ENCODE measurements around the gene ZGLP1.

The ZGLP1 gene

DNA sequence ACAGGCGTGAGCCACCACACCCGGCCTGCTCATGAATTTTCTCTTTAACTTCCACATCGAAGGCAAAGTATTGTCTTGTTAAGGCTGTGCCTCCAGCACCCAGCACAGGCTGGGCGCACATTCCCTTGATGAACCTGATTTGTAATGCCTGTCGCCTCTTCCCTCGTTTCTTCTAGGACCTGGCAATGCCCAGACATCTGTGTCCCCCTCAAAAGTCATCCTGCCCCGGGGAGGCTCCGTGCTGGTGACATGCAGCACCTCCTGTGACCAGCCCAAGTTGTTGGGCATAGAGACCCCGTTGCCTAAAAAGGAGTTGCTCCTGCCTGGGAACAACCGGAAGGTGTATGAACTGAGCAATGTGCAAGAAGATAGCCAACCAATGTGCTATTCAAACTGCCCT, 35.0 kb downstream of the ZGLP1 start:
- DNase-seq = no peak

DNA sequence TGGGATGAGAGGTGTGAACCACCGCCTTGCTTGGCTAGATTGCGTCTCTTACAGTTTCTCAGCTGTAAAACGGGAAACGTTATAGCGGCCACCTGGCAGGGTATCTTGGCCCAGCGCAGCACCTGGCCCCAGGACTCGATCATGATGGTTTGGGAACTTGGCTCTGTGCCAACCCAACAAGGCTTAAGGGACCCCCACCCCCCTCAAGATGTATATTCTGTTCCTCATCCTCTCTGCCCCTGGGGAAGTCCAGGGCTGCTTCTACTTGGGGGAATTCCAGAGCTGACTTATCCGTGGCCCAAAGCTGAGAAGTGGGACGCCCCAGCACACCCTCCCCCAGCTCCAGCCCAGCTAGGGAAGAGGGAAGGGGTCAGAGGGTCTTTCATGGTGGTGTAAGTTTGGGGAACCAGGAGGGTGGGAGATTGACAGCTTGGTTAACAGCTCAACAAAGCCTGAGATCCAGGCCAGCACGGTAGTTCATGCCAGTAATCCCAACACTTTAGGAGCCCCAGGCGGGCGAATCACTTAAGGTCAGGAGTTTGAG, 38.0 kb downstream of the ZGLP1 start:
- DNase-seq = no peak

DNA sequence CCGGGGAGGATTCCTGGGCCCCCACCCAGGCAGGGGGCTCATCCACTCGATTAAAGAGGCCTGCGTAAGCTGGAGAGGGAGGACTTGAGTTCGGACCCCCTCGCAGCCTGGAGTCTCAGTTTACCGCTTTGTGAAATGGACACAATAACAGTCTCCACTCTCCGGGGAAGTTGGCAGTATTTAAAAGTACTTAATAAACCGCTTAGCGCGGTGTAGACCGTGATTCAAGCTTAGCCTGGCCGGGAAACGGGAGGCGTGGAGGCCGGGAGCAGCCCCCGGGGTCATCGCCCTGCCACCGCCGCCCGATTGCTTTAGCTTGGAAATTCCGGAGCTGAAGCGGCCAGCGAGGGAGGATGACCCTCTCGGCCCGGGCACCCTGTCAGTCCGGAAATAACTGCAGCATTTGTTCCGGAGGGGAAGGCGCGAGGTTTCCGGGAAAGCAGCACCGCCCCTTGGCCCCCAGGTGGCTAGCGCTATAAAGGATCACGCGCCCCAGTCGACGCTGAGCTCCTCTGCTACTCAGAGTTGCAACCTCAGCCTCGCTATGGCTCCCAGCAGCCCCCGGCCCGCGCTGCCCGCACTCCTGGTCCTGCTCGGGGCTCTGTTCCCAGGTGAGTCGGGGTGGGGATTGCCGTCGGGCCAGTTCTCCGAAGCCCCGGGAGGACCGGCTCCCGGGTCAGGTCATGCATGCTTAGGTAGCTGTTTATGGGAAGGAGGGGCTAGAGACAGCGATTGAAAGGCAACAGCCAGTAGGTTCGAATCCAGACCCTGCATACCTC, 38.8 kb downstream of the ZGLP1 start, which contains the start of gene ICAM1:
Gene ICAM1, plus strand, starts transcription at position 505 of the 779 bp plus-strand sequence. Its CDS starts 40 bp downstream, at position 545.
- peak; percentile 91 for DNase-seq

DNA sequence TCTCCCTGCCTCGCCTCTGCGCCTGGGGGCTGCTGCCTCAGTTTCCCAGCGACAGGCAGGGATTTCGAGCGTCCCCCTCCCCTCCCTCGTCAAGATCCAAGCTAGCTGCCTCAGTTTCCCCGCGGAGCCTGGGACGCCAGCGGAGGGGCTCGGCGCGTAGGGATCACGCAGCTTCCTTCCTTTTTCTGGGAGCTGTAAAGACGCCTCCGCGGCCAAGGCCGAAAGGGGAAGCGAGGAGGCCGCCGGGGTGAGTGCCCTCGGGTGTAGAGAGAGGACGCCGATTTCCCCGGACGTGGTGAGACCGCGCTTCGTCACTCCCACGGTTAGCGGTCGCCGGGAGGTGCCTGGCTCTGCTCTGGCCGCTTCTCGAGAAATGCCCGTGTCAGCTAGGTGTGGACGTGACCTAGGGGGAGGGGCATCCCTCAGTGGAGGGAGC, 39.4 kb downstream of the ZGLP1 start:
- DNase-seq = peak; percentile 92

DNA sequence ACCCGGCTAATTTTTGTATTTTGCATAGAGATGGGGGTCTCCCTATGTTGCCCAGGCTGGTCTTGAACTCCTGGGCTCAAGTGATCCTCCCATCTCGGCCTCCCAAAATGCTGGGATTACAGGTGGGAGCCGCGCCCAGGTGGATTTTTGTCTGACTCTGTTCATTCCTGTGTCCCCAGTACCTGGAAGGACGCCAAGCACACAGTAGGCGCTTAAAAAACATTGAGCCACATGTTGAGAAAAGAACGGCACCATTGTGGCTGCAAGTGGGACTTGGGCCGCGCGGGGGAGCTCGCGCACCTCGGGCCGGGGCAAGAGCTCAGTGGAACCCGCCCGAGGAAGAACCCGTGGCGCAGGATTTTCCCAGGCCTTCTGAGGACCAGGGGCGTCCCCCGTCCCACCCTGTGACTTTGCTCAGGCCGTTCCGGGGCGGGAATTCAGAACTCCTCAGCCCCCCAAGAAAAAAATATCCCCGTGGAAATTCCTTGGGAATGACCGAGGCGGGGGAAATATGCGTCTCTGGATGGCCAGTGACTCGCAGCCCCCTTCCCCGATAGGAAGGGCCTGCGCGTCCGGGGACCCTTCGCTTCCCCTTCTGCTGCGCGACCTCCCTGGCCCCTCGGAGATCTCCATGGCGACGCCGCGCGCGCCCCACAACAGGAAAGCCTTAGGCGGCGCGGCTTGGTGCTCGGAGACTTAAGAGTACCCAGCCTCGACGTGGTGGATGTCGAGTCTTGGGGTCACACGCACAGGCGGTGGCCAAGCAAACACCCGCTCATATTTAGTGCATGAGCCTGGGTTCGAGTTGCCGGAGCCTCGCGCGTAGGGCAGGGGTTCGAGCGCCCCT, 40.1 kb downstream of the ZGLP1 start:
- peak; percentile 97 for DNase-seq

DNA sequence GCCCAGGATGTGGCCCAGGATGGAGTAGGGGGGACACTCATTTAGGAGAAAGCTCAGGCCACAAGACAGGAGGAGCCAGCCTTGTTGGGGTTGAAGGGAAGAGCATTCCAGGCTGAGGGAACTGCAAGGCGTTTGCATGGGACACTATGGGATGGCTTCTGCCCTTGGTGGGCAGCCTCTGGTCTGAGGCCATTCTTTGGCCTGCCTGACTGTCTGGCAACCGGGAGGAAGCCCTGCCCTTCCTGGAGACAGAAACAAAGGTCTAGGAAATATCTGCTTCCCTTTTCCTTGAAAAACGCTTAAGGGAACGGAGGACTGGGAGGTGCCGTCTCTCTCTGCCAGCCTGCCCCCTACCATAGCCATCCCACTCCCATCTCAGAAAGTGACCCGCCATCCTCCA, 41.5 kb downstream of the ZGLP1 start:
- no peak for DNase-seq

DNA sequence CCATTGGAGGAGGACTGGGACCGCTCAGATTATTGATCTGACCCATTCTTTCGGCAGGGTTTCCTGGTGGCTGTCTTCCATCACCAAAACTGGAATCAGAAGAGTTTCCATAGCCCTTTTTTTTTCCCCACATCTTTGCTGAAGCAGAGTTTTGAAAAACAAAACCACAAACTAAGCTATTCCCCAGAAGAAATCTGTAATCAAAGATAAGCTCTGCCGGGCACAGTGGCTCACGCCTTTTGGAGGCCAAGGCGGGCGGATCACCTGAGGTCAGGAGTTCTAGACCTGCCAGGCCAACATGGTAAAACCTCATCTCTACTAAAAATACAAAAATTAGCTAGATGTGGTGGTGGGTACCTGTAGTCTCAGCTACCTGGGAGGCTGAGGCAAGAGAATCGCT, 42.9 kb downstream of the ZGLP1 start:
- no peak for DNase-seq

DNA sequence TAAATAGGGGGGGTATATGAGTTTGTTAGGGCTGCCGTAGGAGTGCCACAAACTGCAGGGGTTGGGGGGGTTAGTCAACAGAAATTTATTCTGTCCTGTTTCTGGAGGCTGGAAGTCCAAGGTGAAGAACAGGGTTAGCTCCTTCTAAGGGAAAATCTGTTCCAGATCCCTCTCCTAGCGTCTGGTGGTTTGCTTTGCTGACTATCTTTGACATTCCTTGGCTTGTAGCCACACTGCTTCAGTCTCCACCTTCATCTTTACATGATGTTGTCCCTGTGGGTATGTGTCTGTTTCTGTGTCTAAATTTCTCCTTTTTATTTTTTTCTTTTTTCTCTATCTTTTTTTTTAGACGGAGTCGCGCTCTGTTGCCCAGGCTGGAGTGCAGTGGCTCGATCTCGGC, 46.8 kb downstream of the ZGLP1 start:
- no peak for DNase-seq

DNA sequence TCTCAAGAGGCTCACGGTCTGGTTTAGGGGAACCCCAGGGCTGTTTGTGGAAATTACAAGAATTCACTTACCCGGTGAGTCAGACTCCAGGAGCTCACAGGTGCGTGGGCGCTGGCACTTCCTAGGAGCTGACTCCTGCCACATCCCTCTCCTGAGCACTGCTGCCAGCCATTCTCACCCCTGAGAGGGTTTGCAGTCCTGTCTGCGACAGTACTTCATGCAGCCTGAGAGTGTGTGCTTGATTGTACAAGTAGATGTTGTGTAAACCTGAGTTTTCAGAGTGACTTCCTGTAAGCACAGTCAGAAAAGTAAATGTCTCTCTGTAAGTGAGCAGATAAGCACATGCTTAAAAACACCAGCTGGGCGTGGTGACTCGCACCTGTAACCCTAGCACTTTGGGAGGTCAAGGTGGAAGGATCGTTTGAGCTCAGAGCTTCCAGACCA, 49.5 kb downstream of the ZGLP1 start:
- DNase-seq = peak; percentile 82

DNA sequence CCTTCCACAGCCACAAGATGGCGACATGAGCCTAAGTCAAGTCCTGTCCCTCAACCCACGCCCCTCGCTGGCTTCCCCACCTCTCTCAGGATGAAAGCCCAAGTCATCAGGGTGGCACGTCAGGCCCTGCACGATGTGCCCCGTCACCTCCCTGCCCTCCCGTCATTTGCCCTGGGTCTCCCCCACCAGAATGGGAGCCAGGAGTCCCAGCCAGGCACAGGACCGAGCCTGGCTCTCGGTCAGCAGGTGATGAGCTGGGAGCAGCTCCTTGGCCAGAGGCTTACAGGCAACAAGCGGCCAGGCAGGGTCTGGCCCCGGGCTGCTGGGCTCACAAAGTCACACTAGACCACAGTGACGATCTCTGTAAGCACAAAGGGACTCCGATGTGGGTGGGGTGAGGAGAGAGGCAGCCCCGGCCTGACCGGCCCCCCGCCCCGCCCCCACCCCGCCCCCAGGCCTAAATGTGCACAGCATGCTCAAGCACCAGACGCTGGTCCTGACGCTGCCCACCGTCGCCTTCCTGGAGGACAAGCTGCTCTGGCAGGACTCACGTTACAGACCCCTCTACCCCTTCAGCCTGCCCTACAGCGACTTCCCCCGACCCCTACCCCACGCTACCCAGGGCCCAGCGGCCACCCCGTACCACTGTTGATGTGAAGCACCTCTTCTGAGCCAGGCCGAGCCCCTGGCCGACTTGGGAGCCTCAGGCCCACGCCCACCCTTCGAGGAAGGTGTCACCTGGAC, 50.3 kb downstream of the ZGLP1 start:
- DNase-seq = peak; percentile 93

DNA sequence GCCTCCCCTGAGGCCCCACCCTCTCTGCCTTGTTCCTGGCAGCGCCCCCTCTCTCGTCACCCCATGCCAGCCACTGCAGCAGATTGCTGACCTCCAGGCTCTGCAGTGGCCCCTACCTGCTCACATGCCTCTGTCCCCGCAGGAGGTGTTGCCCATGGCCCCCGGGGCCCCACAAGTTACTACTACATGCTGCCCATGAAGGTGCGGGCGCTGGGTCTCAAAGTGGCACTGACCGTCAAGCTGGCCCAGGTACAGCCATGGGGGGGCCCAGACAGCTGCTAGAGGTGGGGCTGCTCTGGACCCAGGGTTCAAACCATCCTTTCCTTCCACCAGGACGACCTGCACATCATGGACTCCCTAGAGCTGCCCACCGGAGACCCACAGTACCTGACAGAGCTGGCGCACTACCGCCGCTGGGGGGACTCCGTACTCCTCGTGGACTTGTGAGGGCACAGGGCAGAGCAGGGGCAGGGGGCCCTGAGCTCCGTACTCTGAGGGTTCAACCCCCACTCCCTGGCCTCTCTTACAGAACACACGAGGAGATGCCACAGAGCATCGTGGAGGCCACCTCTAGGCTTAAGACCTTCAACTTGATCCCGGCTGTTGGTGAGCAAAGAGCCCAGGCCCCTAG, 51.4 kb downstream of the ZGLP1 start:
- no peak for DNase-seq

DNA sequence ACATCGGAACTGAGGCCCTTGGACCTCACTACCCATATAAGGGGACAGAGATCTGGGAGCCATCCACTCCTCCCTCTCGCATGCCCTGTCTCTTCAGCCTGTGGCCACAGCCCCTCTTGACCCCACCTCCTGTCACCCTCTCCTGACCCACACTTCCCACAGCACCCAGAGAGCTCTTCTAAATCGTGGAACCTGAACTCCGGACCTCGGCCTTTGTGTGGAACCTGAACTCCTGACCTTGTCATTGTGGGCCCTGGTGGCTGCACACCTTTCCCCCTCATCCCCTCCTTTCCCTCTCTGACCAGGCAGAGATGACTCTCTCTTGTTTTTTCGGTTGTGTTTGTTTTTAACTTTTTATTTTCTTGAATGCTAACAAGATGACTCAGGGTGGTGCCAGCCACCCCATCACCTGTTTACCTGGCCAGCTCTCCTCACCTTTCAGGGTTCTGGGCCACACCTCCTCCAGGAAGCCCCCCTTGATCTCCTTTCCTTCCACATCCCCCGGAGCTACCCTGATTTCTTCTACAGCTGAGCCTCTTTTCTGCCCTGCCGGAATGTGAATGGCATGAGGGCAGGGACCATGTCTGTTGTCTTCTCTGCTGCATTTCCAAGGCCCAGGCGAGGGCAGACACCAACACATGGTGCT, 52.5 kb downstream of the ZGLP1 start:
- no peak for DNase-seq

DNA sequence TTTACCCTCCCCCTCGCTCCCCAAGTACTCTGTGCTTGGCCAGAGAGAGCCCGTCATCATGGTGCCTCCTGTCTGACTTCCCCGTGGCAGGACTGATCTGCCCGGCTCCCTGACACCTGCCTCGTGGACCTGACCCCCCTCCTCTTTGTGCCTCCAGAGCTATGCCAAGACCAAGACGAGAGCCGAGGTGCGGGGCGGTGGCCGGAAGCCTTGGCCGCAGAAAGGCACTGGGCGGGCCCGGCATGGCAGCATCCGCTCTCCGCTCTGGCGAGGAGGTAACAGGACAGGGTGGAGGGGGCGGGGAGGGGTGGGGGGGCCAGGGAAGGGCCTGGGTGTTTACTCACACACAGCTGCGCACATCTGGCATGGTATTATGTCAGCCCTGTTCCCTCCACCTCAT, 53.1 kb downstream of the ZGLP1 start:
- DNase-seq = no peak

DNA sequence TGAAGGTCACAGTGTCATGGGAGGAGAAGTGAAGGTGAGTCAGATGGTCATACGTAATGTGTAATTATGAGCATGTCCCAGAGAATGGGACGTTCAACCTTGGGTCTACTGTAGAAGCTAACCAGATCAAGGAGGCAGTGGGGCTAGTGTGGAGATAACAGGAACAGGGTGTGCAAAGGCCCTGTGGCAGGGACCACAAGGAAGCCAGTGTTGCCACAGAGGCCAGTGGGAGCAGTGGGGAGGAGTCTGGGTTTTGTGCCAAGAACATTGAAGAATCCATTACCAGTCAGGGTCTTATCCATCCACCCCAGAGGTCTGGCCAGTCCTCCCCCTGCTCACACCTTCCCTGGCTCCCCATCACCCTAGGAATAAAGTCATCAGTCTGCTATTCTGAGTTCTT, 54.3 kb downstream of the ZGLP1 start:
- no peak for DNase-seq
